ENCODE results near the gene ADGRG1.
A peak's percentile ranks its signal among the peaks of the same experiment; 100 is the strongest.

GRCh38 chr16:57591086-57591869, 37.2 kb upstream of the ADGRG1 start:
- TF ChIP-seq CTCF (conservative IDR thresholded peaks at IDR 0.05) (peak; percentile 97), EZH2 (IDR thresholded peaks at IDR 0.05; ENCODE audit: low read depth) (no peak)
